AG04450 (cell line): ENCODE data around the gene GNB5. TPM values are rescaled to one million over a fixed set of nuclear protein-coding genes. Genes with fewer than 3 reads are reported as not detected.
A peak's percentile ranks its signal among the peaks of the same experiment; 100 is the strongest.

Experiments used
- CTCF ChIA-PET: fragments of 300-600, 350-600 bp; formaldehyde crosslinking; extraction: SDS; loops from one replicate; lab custom pipeline; 2022; ENCODE audit warnings: antibody characterized with exemption, inconsistent platforms; lab: Charles Lee
- POLR2A ChIA-PET: fragments of 350-600 bp; formaldehyde crosslinking; extraction: SDS; loops from one replicate; lab custom pipeline; 2021; ENCODE audit warnings: antibody characterized with exemption, inconsistent platforms; lab: Yijun Ruan, JAX
- DNase-seq: peaks from one replicate; pipeline ENCODE4 v3.0.0-alpha.2; 2011; ENCODE audit warnings: low read depth, low spot score
- H3K27ac ChIP-seq: one replicate; pipeline ENCODE4 v1.5.1; 2012; ENCODE audit warnings: low read depth, low read length, control low read depth
- H3K27me3 ChIP-seq: one replicate; pipeline ENCODE4 v1.6.0; 2012; ENCODE audit warnings: low read length; ENCODE audit not compliant: control insufficient read depth, insufficient read depth
- H3K4me3 ChIP-seq: 2 replicates; pipeline ENCODE4 v1.5.1; 2011; ENCODE audit warnings: mild to moderate bottlenecking, low read depth, low read length, control low read depth
- H3K9me3 ChIP-seq: 2 replicates; pipeline ENCODE4 v1.5.1; 2012; ENCODE audit warnings: low read length; ENCODE audit not compliant: control insufficient read depth, insufficient read depth
- CTCF ChIP-seq: IDR thresholded peaks from 2 replicates; pipeline ENCODE4 v1.5.1; 2011; ENCODE audit warnings: low read depth, low read length, control low read depth, inconsistent platforms
- polyA plus RNA-seq: library from polyadenylated mRNA; depleted of rRNA; stranded (reverse); fragments of >200 nt; gene quantifications from 2 replicates; pipeline ENCODE4 v1.2.3, GENCODE V29; 2011

GNB5 gene
- polyA plus RNA-seq, 1 experiment, result 43.6 TPM

- POLR2A ChIA-PET, result no interaction called here
- CTCF ChIA-PET, result interaction anchor here (0.6 to 5.6 kb wide), 11 partner anchors 11 to 257 kb away, joined by 3 to 48 read pairs (median 13); partner anchors contain the start of gene LEO1
- no peak overlapping the region for H3K27ac ChIP-seq
- no peak overlapping the region for H3K4me3 ChIP-seq
- H3K9me3 ChIP-seq, result no peaks in the 10 kb centered on the region
- no peak for DNase-seq
- H3K27me3 ChIP-seq, result peaks cover 6% of the 10 kb centered on the region
- no peak for TF ChIP-seq CTCF
Observed at GRCh38 chr15:52228921-52229320, 37.7 kb upstream of the GNB5 start.

- Histone ChIP-seq H3K4me3 (no peak overlapping the region), H3K27ac (no peak overlapping the region), H3K27me3 (peaks cover 6% of the 10 kb centered on the region), H3K9me3 (no peaks in the 10 kb centered on the region)
- TF ChIP-seq CTCF, result peak; percentile 86
- CTCF ChIA-PET, result interaction anchor here (0.6 to 5.6 kb wide), 35 partner anchors 10 to 580 kb away, joined by 3 to 48 read pairs (median 5); partner anchors contain the start of gene LEO1
- POLR2A ChIA-PET, result interaction anchor here (0.6 to 0.7 kb wide), 2 partner anchors 67 to 156 kb away, joined by 3 read pairs; no protein-coding TSS in a partner anchor
- DNase-seq, result peak; percentile 75
Observed at GRCh38 chr15:52227456-52227855, 36.3 kb upstream of the GNB5 start.

GRCh38 chr15:52225230-52225629 lies 34.0 kb upstream of the GNB5 start:
- H3K4me3 ChIP-seq, result no peak overlapping the region
- ChIA-PET CTCF (interaction anchor here (1.1 to 5.6 kb wide), 5 partner anchors 8 to 244 kb away, joined by 3 to 48 read pairs (median 4); no protein-coding TSS in a partner anchor), POLR2A (no interaction called here)
- no peaks in the 10 kb centered on the region for H3K9me3 ChIP-seq
- no peak overlapping the region for H3K27ac ChIP-seq
- no peak for TF ChIP-seq CTCF
- H3K27me3 ChIP-seq, result peaks cover 9% of the 10 kb centered on the region
- DNase-seq, result no peak

- no peak for TF ChIP-seq CTCF
- no peaks in the 10 kb centered on the region for H3K9me3 ChIP-seq
- H3K4me3 ChIP-seq, result no peak overlapping the region
- CTCF ChIA-PET, result interaction anchor here (0.6 to 1.2 kb wide), 4 partner anchors 10 to 435 kb away, joined by 3 to 5 read pairs (median 4); no protein-coding TSS in a partner anchor
- POLR2A ChIA-PET, result no interaction called here
- H3K27me3 ChIP-seq, result peaks cover 9% of the 10 kb centered on the region
- no peak for DNase-seq
- H3K27ac ChIP-seq, result no peak overlapping the region
Observed at GRCh38 chr15:52224211-52224610, 33.0 kb upstream of the GNB5 start.

GRCh38 chr15:52221730-52222129 lies 30.5 kb upstream of the GNB5 start:
- H3K4me3 ChIP-seq, result no peak overlapping the region
- CTCF ChIA-PET, result no interaction called here
- H3K27me3 ChIP-seq, result peaks cover 14% of the 10 kb centered on the region
- no peak overlapping the region for H3K27ac ChIP-seq
- POLR2A ChIA-PET, result no interaction called here
- TF ChIP-seq CTCF, result no peak
- no peak for DNase-seq
- H3K9me3 ChIP-seq, result no peaks in the 10 kb centered on the region
